HG03066 (cell line): ENCODE measurements around the gene TMC5.

ENCODE experiments used
- ATAC-seq: cut with Tn5 transposase; IDR thresholded peaks from one replicate; pipeline ENCODE4 v1.9.1; 2021; ENCODE audit warnings: low read depth; ENCODE audit not compliant: unreplicated experiment

TMC5 gene

GRCh38 chr16:19503461-19504075 is 85.9 kb downstream of the TMC5 start:
- ATAC-seq, result no peak

DNA sequence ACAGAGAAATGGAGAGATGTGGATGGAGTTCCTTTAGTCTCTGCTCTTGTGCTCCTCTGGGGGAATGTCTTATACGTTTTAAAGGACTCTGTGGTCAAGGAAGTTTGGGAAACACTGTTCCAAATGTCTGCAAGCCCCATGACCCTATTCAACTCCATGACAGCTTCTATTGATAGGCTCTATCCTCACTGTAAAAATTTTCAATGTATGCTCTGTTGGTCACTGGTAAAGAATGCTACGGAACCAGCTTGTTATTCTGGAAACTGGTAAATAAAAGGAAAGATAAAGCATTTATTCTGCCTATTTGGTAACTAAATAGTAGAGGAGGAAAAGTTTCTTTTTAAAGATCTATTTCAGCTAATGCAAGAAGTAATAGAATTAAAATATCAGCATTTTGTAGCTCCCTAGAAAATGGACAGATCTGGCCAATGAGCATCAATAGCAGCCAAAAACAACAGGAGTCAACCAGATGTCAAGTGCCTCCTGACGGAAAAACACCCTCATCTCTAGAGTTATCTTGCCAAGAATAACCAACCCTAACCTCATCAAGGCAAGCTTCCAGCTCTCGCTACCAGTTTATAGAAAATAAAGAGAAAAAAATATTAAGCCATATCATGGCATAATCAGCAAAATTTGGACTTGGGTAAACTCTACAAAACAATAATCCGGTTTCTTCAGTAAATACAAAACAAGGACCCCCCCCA is 88.1 kb downstream of the TMC5 start:
- no peak for ATAC-seq

GRCh38 chr16:19506965-19507364 is 89.3 kb downstream of the TMC5 start:
- no peak for ATAC-seq

- no peak for ATAC-seq
These were observed 90.2 kb downstream of the TMC5 start for GRCh38 chr16:19507867-19508266.

- ATAC-seq, result no peak
These were observed 94.6 kb downstream of the TMC5 start for GRCh38 chr16:19512297-19512696.

DNA sequence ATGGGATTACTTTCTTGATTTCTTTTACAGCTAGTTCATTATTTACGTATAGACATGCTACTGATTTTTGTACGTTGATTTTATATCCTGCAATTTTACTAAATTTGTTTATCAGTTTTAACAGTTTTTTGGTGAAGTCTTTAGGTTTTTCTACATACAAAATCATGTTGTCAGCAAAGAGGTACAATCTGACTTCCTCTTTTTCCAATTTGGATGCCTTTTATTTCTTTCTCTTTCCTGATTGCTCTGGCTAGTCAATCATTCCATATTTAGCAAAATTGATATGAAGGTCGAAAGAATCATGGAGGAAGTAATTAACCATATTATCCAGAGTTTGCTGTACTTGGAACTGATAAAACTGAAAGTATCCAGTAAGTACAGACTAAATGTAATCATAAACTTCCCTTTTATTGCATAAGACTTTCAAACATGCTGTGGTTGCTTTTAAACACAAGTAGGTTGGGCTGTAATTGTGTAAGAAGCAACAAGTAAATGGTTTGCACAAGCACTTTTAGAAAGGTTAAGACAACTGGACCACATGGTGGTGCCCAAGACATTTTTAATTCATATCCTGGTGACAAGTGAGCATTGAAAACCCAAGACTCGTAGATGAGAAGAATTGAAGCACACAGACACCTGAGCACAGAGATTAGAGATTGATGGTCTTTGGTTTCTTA is 95.8 kb downstream of the TMC5 start:
- no peak for ATAC-seq

DNA sequence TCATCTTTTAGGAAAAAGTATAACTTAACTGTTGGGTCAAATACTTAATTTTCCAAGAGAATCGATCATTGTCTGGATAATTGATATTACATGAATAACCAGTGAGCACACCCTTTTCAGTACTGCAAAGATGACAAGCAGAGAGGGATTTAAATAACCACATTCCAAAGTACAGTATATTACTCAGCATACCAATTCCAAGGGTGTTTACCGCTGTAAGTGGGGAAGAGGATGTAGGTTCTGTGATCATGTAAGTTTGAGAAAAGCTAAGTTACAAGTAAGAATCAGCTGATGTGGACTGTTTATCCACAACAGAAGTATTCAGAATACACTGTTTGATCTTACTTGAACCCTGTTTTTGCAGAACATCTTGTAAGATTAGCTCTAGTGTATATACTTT is 98.1 kb downstream of the TMC5 start:
- no peak for ATAC-seq

DNA sequence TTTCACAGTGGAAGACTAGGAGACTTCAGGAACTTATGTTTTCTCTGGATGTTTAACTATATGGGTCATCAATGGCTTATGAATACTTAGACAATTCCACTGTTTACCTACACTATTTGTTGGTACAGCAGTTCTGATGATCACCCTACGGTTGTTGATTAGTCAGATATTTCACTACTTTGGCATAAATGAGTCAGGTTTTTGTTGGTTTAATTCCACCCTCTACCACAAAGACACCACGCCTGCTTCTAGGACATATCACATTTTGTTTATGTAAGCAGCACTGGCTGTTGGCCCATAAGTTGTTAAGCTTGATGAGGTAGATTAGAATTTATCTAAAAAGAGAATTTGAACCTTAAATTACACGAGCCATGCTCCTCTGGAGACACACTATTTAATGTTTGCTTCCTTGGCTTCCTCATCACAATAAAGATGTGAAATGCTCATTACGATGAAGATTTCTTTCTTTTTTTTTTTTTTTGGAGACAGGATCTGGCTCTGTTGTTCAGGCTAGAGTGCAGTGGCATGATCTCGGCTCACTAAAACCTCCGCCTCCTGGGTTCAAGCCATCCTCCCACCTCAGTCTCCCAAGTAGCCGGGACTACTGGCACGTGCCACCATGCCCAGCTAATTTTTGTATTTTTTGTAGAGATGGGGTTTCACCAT is 99.9 kb downstream of the TMC5 start:
- ATAC-seq, result no peak

GRCh38 chr16:19518388-19518787 is 100.7 kb downstream of the TMC5 start:
- ATAC-seq, result no peak

DNA sequence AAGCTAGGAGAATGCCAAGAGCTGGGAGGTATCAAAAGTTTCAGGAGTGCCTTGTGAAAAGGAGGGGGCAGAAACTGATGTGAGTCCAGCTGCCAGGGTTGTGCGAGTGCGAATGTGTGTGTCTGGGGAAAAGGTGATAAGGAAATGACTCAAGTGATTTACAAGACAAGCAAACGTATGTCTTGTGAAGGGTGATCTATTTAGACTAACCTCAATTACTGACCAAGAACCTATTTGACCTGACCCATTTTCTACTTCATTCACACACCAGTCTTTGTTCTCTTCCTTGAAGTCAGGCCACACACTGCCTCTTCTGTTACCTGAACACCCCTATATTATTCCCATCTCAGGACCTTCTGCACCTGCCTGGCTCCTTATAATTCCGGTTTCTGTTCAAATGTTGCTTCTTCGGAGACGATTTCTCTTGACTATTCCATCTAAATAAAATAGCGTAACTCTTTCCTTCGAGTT is 103.2 kb downstream of the TMC5 start:
- no peak for ATAC-seq

DNA sequence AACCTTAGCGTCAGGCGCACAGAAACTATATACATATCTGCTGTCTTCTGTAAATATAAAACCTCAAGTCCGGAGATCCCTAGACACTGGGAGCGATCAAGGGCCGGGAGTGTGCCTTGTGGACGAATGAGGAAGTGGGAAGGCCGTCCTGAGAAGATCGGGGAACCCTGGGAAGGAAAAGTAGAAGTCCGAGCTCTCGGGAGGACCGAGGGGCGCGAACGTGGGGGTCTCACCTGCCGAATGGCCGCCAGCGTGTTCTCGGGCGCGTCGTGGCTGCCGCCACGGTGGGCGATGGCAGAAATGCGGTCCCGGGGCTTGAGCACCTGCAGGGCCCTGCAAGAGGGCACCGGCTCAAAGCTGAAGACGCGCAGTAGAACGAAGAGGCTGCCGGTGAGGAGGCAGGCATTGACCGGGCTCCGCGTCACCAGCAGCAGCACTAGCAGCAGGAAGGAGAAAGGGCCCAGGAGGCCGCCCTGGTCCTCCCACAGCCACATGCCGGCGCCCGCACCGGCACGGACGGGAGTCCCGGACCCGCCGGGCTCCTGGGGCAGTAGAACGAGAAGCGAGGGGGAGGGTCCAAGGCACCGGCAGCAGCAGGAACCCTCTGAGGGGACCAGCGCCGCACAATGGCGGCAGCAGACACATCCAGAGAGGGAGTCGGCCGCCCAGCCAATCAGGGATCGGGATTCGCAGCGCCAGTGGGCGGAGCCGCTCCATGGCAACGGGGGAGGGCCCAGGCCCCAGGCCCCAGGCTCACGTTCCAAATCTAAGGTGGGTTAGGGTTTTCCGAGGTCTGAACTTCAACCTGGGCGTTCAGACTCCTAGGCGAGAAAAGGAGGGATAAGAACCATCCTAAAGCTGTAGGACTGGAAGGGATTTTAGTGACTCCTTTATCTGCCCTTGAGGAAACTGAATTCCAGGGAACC is 104.1 kb downstream of the TMC5 start, which contains the start of gene GDE1:
Gene GDE1 (minus strand): TSS at position 628 of the 926 bp plus-strand sequence. CDS start 134 bp downstream, at position 494.
- ATAC-seq, result peak; percentile 72

GRCh38 chr16:19522397-19522732 is 104.7 kb downstream of the TMC5 start:
- no peak for ATAC-seq

- no peak for ATAC-seq
These were observed 105.1 kb downstream of the TMC5 start for GRCh38 chr16:19522760-19523159.

- no peak for ATAC-seq
These were observed 105.5 kb downstream of the TMC5 start for GRCh38 chr16:19523184-19523558.

GRCh38 chr16:19523559-19524355 is 106.1 kb downstream of the TMC5 start, which contains the start of gene CCP110:
TSS of gene CCP110 (plus strand) at chr16:19523942. CDS start at chr16:19527882, 3,940 bp downstream.
- ATAC-seq, result peak; percentile 62

DNA sequence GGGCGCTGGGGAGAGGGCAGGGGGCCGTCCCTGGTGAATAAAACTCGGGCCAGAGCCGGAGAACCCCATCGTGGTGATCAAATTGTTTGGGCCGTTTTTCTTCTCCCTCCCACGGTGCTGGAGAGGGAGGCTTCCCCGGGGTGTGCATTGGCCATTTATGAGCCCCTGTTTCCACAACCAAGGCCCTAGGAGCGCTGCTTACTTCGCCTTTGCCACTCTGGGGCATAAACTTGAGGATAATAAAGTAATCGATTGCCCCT is 106.6 kb downstream of the TMC5 start:
- no peak for ATAC-seq

GRCh38 chr16:19524616-19525384 is 107.1 kb downstream of the TMC5 start:
- no peak for ATAC-seq

- ATAC-seq, result no peak
These were observed 107.7 kb downstream of the TMC5 start for GRCh38 chr16:19525385-19525723.

GRCh38 chr16:19527161-19527560 is 109.5 kb downstream of the TMC5 start:
- no peak for ATAC-seq
